Left kidney (tissue), 2 donors: ENCODE measurements around the gene ZDHHC11. TPM values are rescaled to one million over a fixed set of nuclear protein-coding genes. Genes with fewer than 3 reads are reported as not detected.
A peak's percentile ranks its signal among the peaks of the same experiment; 100 is the strongest.
"Not testable (repeated sequence)": the region's sequence is repeated elsewhere in the genome, so short reads cannot be mapped to it uniquely, and the experiment has no call there.

Experiments used
- DNase-seq: peaks from one replicate; pipeline ENCODE4 v3.0.0-alpha.2; 2013
- polyA plus RNA-seq: library from polyadenylated mRNA; unstranded; fragments of 120-200 nt; gene quantifications from one replicate; pipeline ENCODE4 v1.2.1, GENCODE V29; 2013; ENCODE audit not compliant: insufficient read length

The ZDHHC11 gene
- polyA plus RNA-seq, 1 donor: 14.7 TPM

DNA sequence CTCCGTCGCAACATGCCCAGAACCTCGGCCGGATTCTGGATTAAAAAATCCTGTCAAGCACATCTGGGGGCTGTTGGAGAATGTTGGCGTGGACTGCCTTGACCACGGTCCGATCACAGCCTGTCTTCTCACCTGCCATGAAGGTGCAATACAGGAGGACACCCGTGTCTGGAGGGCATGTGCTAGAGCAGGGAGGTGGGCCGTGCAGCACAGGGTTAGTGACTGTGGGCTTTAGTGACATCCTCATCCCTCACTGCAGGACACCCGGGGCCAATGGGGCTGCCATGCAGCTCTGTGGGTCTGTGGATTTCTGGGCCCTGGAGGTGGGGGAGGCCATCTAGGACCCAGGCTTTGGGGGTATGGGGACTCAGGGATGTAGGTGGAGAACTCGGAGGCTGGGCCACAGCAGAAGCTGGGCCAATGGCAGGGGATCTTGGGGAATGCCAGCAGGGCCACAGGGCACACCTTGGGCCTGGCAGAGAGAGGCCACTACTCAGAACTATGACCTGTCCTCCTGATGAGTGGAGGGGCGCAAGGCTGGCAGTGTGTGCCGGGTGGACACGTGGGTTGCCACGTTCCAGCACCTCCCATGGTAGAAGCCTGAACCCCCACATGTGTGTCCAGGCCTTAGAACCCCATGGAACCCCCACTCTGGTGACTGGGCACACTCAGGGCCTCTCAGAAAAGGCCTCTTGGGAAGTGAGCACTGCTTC lies 89.6 kb downstream of the ZDHHC11 start:
- DNase-seq: no peak

DNA sequence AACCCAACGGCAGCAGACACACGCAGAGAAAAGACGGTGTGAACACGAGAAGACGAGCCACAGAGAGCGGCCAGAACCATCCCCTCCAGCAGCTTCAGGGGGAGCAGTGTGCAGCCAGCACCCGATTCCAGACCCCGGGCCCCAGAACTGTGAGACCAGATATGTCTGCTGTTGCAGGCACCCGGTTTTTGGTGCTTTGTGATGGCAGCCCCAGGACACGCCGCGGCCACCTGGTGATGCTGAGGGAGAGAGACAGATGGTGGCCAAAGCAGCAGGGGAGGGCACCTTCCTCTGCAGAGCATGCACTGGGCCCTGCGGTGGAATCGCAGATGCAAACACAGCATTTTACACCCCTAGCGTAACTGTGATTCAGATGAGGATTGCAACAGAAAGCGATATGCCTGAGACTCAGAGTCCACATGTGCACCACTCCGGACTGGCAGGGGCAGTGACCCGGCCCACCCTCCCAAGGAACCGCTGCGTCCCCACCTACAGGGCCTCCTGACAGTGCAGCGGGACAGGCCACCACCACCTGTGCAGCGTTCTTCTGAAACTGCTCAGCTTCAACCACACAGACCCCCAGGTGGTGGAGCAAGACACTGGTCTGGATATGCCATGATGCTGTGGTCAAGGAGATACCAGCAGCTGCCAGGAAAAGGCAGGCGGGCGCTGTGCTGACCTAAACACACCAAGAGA lies 90.3 kb downstream of the ZDHHC11 start:
- DNase-seq: no peak

DNA sequence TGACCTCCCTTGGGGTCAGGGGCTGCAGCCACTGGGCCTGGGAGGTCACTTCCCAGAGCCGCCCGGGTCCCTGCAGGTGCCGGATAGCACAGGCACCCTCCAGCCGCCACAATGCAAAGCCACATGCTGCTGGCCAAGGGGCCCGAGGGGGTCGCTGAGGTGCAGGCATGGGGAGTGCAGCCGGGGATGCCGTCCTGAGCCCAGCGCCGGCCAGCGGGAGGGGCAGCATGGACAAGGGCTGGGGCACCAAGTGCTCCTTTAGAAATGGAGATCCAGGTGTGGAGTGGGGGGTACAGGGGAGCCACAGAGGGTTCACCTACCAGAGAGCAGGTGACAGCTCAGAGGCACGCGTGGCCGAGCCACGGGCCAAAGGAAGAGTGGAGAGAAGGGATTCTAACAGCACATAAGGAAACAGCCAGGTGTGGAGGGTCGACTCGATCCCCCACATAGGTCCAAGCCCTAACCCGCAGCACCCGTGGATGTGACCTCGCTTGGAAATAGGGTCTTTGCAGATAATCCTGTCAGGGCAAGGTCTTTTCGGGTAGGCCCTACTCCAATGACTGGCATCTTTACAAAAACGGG lies 90.9 kb downstream of the ZDHHC11 start:
- DNase-seq: no peak

DNA sequence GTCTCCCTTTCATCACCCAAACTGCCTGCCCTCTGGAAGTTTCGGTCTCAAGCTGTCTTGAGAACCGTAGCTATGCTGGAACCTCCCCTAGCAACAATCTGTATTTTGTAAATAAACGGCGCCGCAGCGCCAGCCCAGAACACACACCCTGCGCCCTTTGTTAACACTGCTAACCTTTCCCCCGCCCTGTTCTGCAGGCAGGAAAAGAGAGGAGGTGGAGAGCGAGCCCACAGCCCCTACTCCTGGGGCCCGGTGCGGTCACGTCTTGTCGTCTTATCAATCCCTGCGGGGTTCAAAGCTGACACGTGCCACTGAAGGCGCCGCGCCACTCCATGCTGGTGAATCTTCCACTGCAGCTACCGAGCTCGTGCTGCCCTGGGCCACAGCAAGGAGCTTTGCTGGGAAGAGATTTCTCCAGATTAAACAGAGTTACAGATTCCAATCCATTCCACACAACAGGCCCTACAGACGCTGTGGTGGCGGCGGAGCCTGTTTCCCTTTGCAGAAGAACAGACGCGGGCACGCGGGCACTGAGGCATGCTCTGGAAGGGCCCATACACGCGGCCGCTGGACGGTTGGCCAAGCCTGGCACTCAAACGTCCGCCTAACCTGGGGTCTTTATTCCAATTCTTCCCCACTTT lies 91.6 kb downstream of the ZDHHC11 start:
- DNase-seq: peak; percentile 87

DNA sequence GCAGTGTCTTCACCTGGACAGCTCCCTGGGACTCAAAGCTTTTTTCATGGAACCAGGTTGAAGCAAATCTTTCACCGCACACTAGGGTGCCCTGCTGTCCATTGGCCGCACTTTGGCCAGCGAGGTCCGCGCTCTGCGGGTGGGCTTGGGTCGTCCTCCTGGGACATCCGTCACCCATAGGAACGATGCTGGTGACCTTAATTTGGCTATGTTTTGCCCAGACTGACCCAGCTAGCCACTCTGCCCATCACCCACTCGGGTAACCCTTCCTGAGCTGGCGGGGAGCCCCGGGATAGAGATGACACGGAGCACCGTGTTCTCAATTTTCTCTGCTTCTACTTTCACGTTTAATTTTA lies 92.1 kb downstream of the ZDHHC11 start:
- no peak for DNase-seq

DNA sequence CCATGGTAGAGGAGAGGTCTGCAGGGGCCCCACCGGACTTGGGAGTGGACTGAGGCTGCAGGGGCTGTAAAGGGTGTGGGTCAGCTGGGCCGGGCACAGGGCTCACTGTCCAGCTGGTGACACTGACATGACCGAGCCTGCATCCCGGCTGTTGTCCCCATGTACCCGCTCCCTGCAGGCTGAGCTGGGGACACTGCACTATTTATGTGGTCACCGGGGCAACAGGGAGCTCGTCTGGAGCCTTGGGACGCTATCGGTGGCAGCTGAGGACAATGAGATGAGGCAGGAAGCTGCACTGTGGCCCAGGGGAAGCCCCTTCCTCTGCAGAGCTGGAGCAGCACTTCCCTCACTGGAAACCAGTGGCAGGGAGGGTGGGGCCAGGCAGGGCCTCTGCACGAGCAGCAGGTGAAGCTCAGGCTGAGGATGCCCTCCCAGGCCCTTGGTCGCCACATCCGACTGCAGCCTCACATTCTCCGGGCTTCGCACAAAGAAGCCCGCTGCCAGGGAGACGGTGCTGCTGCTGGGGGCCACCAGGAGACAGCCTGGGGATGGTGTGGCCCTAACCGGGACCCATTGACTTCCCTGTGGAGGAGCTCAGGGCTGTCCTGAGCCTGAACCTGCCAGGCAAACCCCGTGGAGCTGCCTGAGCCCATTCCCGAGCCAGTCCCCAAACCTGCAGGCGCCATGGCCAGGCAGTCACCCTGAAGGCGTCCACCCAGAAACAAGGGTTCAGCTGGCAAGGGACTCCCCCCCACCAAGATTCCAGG lies 92.7 kb downstream of the ZDHHC11 start:
- DNase-seq: peak; percentile 48

DNA sequence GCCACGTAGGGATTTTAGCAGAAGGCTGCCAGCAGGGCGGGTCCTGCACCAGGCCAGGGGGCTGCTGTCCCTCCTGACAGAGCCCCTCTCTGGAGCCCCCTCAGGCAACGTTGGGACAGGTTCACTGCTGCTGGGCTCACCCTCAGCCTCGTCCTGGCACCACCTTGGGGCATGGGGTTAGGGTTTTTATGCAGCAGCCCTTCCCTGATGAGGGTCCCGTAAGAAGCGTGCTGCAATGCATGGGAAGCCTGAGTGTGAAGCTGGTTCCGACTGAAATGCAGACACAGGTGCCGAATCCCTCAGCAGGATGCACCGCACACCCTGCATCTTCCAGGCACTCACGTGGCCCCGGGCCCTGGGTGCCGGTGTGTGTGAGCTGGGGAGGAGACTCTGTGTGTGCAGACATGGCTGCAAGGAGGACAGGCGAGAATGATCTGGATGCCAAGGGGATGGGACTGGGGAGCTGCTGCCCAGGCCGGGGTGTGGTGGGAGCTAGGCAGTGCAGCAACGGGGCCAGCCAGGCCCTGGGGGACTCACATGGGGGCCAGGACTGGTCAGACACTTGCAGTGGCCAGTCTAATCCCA lies 93.3 kb downstream of the ZDHHC11 start:
- DNase-seq: no peak

DNA sequence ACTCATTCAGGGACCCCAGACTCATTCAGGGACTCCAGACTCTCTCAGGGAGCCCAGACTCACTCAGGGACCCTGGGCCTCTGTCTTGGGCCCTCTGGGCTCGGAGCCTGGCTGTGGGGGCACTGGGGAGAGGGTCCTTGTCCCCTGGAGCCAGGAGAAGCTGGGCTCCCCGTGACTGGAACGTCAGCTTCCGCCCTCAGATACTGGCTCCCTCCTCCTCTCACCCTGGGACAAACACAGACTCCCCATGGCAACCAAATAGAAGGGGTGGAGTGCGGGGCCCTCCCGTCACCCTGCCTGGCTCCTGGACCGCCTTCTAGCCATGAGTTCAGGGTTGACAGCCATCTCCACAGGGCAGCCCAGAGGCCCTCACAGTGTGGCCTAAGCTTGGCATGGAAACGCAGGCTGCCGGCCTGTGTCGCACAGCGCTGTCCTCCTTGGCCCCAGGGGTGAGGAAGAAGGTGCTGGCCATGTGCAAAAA lies 93.9 kb downstream of the ZDHHC11 start:
- DNase-seq: peak; percentile 45

DNA sequence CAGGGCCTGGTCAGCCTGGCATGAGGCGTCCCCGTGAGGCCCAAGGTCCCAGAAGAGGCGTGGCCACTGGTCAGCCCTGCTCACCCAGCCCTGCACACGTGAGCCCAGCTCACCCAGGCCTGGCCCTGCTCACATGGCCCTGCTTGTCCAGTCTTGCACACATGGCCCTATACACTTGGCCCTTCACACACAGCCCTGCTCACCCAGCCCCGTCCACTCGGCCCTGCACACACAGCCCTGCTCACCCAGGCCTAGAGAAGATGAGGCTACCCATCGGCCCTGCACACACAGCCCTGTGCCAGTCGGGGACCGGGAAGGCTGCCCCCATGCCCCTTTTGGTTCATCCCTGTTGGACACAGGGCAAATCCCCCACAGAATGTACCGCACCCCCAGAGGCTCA lies 94.6 kb downstream of the ZDHHC11 start:
- no peak for DNase-seq

DNA sequence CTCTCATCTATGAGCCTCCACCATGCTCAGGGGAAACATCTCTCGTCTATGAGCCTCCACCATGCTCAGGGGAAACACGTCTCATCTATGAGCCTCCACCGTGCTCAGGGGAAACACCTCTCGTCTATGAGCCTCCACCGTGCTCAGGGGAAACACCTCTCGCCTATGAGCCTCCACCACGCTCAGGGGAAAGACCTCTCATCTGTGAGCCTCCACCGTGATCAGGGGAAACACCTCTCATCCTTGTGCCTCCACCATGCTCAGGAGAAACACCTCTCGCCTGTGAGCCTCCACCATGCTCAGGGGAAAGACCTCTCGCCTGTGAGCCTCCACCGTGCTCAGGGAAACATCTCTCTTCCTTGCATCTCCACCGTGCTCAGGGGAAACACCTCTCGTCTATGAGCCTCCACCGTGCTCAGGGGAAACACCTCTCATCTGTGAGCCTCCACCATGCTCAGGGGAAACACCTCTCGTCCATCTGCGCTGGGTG lies 96.6 kb downstream of the ZDHHC11 start:
- not testable (repeated sequence) for DNase-seq

DNA sequence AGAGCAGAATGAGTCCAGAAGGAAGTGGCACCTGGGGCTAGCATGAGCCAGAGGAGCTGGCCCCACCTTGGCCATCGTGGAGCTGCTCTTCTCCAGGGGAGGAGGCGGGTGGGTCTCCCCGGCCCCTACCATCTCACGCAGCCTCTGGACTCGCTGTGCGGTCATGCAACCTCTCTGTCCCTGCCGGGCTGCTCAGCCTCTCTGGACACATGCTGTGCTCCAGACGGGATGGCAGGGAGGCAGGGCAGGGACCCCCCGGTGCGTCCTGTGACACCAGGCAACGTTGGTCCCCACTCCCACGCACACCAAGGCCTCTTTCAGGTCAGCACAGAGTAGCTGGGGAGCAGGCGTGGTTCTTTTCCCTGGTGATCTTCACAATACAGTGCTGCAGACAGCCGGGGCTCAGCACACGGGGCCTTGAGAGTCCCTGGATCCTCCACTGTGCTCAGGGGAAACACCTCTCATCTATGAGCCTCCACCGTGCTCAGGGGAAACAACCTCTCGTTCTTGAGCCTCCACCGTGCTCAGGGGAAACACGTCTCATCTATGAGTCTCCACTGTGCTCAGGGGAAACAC lies 97.1 kb downstream of the ZDHHC11 start:
- not testable (repeated sequence) for DNase-seq

DNA sequence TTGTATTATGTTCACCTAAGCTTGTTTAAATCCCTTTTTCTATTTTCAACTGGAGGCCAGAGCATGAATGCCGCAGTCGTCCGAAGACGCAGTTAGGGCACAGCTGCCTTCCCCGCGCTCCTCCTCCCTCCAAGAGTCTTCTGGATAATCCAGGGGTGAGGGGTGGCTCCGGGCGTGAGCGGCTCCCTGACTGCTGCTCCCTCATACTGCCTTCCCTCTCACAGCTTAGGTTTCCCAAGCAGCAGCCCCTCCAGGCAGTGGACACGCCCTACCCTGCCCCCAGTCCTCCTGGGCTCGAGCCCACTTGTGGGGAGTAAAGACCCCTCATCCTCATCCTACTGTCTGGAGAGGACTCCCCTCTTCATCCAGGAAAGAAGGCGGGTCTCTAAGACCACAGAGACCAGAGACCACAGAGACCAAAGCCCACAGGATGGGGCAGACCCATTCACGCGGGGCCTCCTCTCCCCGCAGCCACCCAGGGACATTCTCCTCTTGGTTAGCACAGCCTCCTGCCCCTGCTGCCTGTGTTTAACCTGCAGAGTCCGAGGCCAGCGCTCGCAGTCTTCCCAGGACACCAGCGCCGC lies 98.2 kb downstream of the ZDHHC11 start:
- not testable (repeated sequence) for DNase-seq

DNA sequence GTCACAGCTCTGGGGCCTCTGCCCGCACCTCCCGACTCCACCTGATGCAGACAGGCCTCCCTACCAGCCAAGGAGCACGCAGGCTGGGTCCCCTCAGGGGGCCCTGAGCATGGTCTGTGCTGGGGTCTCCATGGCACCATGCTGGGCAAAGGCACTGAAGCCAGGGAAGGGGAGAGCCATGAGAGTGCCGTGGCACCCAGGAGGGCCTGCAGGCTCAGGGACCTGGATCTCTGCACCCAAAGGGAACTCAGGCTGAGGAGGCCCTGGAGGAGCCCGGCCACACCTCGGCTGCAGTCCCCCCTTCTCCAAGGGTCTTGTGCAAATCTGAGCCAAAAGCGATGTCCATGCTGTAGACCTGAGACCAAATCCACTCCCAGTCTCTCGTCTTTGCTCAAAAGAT lies 98.8 kb downstream of the ZDHHC11 start:
- DNase-seq: not testable (repeated sequence)

DNA sequence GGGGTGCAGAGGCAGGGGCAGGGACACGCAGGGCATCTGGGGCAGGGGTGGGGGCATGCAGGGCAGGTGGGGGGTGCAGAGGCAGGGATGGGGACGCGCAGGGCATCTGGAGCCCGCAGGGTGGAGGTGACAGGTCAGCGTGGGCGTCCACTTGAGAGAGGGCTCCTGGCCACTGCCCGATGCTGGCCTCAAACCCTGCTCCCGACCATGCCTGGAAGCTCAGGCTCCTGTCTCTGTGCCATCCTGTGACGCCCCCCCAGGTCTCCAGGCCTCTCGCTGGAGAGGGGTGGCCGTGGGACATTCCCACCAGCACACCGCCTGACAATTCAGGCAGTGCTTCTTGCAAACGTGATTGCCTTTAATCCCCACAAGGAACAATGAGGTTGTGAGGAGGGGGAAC lies 99.3 kb downstream of the ZDHHC11 start:
- DNase-seq: no peak

DNA sequence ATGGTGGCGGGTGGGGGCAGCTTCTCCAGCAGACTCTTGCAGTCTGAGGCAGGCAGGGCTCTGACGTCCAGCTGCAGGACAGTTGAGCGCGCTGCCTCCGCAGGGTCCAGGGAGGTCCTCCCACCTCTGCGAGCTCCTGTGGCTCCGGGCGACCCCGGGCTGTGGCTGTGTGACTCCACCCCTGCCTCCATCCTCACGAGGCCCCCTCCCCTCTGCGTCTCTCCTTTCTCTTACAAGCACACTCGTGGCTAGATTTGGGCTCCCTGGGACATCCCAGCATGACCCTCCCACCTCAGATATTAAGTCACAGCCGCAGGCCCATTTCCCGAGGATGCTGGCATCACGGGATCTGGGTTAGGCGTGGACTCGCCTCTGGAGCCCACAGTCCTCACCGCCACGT lies 100.6 kb downstream of the ZDHHC11 start:
- DNase-seq: not testable (repeated sequence)

DNA sequence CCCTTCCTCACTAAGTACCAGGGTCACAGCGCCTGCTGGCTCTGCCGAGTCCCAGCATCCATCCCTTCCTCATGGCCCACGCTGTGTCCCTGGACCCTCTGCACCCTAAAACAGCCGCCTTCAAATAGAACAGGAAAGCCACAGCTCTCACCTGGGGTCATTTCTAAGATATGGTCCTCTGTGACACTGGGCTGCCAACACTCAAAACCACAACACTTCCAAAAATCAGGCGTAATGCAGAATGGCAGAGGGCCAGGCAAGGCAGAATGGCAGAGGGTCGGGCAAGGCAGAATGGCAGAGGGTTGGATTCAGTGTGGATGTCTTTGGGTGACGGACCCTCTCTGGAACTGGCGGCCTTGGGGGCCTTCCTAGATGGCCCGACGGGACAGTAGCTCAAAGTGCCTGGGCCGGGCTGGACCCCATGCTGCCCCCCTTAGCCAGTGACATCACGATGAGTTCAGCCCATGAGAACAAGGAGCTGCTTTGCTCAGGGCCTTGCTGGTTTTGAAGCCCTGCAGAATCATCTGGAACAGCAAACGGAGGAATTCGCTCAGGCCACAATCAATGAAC lies 101.6 kb downstream of the ZDHHC11 start:
- no peak for DNase-seq

DNA sequence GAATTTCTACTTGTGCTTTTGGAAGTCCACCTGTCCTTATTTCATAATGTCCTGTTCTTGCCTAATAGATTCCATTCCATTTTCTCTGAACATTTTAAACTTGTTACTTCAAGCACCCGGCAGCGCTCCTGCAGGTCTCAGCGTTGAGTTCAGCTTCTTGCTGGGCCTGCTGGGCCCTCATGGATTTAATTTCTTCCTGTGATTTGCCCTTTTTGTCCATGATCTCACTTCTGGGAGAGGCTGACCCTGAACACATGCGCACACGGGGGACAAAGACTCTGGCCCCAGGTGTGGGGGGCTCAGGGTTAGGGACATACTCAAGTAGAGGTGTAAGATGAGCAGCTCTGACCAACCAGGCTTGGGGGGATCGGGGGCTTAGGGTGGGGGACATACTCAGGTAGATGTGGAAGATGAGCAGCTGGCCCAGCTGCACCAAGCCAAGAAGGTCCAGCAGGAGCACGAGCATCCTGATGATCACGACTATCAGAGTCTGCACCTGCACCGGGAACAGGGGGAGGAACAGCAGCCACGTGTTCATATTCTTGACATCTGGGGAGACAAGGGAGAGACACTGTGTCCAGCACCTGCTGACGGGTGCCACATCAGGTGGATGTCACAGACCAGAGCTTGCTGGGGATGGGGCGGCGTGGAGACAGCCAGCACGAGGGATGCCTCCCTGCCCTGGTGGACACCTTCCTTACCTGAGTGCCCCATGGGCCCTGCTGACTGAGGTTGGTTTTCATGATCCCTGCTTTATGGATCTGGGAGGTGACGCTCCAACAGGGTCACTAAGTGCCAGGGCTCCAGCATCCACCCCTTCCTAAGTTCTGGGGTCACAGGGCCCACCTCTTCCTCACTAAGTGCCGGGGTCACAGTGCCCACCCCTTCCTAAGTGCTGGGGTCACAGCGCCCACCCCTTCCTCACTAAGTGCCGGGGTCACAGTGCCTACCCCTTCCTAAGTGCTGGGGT lies 102.5 kb downstream of the ZDHHC11 start:
- not testable (repeated sequence) for DNase-seq

DNA sequence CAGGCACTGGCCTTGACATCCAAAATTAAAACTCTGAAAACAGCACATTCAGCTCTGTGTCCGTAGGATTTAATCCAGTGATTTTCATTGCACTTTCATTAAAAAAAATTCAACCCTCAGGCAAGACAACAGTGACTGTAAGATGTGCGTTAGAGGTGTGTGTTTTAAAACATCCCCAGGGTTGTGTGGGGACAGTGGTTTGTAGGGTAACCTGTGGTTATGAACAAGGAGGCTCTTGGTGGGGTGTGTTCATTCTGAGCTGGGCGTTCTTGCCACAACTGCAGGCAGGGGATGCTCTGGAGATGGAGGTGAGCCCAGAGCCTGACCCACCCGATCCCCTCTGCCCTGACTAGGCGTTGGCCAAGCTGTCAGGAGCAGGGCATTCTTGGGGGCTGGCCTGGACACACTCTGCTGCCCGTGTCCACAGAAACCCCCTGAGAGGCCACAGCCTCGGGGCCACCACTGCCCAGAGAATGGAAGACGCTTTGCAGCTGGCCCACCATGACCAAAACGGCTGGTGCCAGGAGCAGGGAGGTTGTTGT lies 103.4 kb downstream of the ZDHHC11 start:
- not testable (repeated sequence) for DNase-seq

DNA sequence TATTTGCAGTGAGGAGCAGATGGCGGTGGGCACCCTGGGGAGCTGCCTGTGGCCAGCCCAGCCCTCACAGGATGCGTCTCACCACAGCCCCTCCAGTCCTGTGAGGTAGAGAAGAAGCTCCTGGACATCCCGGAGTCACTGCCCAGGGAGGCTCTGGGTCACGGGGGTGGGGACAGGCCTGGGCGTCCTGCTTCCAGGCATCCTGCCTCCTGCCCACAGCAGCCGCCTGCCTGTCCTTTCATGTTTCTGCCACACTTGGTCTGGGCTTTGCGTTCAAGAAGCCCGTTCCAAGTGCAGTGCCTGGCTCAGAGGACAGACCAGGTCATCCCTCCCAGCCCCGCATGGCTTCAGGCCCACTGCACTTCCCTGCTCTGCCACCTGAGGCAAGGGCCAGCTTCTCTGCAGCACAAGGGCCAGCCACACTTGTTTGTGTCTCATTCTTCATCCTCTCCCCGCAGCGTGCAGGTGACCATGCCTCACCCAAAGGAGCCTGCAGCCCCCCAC lies 104.5 kb downstream of the ZDHHC11 start:
- DNase-seq: no peak
